Measurements from ENCODE around the gene PTPN20.

PTPN20 gene

DNA sequence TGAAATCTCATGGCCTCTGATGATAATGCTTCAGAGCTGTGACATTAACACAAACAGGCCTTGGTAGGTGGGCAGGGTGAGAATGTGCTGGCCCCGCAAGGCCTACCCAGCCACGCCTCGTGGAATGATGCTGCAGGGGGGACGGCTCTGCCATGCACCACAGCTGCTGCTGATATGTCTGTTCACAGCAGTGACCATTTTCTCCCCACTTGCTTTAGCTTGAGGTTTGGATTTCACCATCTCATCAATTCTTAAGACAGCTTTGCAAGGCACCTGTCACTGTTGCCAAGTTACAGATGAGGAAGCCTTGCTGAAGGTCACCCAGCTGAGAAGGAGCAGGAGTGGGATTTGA, 128.3 kb downstream of the PTPN20 start:
- TF ChIP-seq, protein P1, sequence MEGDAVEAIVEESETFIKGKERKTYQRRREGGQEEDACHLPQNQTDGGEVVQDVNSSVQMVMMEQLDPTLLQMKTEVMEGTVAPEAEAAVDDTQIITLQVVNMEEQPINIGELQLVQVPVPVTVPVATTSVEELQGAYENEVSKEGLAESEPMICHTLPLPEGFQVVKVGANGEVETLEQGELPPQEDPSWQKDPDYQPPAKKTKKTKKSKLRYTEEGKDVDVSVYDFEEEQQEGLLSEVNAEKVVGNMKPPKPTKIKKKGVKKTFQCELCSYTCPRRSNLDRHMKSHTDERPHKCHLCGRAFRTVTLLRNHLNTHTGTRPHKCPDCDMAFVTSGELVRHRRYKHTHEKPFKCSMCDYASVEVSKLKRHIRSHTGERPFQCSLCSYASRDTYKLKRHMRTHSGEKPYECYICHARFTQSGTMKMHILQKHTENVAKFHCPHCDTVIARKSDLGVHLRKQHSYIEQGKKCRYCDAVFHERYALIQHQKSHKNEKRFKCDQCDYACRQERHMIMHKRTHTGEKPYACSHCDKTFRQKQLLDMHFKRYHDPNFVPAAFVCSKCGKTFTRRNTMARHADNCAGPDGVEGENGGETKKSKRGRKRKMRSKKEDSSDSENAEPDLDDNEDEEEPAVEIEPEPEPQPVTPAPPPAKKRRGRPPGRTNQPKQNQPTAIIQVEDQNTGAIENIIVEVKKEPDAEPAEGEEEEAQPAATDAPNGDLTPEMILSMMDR (conservative IDR thresholded peaks at IDR 0.05; ENCODE audit: control insufficient read depth, insufficient read depth, low read depth, low read length), result no peak
- no peak for DNase-seq (ENCODE audit: low read depth)
- H3K4me3 ChIP-seq (ENCODE audit: control insufficient read depth, low read depth, low read length), result no peak overlapping the region

DNA sequence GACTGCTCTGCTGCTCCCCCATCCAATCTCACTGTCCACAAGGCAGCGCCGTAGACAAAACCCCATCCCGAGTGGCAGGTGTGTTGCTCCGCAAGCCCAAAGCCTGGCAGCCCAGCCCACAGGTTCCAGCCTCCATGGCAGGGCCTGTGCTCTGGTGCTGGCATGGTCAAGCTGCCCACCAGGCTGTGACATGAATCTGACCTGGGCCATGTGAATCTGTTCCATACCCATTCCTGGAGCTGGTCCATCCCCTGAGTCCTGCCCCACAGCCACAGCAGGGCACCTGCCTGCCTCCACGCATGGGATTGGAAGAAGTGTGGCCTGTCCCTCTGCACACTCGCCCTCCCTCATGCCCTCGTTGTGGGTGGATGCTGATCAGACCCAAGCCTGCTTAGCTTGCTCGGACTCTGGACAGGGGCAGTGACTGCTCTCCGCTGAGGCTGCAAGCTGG, 128.8 kb downstream of the PTPN20 start:
- TF ChIP-seq, protein P1 (conservative IDR thresholded peaks at IDR 0.05; ENCODE audit: control insufficient read depth, insufficient read depth, low read depth, low read length), result no peak
- no peak for DNase-seq (ENCODE audit: low read depth)
- no peak overlapping the region for H3K4me3 ChIP-seq (ENCODE audit: control insufficient read depth, low read depth, low read length)

DNA sequence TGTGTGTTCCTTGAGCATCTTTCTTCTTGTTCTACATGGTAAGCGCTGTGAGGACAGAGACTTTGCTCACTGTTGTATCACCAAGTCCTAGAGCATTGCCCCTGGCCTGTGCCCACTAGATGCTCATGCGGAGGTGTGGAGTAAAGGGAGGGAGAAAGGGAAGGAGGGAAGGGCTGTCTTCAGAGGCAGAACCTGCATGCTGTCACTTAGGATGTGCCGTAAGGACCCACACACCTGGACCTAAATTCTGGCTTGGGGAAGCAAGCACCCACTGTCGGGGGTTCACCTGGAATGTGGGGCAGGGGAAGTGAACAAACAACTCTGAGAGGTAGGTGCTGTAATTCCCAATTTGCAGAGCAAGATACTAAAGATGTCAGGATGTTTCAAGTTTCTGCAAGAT, 129.5 kb downstream of the PTPN20 start:
- no peak overlapping the region for H3K4me3 ChIP-seq (ENCODE audit: control insufficient read depth, low read depth, low read length)
- no peak for DNase-seq (ENCODE audit: low read depth)
- TF ChIP-seq, protein P1 (conservative IDR thresholded peaks at IDR 0.05; ENCODE audit: control insufficient read depth, insufficient read depth, low read depth, low read length), result no peak

DNA sequence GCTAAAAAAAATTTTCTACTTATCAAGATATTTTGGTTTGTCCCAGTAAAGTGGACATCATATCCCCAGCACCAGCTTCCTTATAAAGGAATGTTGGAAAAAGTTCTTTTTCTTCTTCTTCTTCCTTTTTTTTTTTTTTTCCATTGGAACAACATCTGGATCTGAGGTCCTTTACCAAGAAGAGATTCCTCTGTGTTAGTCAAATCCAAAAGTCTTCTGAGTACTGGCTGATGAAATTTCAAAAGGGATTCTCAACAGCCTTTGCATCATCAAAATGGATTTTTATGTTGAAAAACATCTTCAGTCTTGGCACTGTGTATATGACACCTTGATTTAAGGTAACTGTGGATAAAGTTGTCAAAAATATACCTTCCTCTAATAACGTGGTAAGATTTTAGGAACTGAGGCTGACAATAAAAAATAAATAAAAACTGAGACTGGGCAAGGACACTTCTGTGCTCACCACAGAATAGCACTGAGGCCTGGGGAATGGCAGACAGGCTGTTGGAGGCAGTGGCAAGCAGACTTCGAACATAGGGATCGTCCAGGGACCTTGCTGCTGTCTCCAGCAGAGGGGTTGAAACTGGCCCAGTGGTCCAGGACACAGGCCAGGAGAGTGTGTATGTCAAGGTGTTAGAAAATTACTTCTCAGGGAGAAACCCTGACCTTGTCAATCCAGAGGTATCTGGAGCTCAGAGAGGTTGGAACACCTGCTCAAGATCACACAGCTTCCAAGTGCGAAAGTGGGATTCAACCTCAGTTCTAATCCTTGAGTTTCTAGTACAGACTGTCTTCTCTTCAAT, 130.4 kb downstream of the PTPN20 start:
- no peak for DNase-seq (ENCODE audit: low read depth)
- no peak overlapping the region for H3K4me3 ChIP-seq (ENCODE audit: control insufficient read depth, low read depth, low read length)
- TF ChIP-seq, protein P1 (conservative IDR thresholded peaks at IDR 0.05; ENCODE audit: control insufficient read depth, insufficient read depth, low read depth, low read length), result no peak

DNA sequence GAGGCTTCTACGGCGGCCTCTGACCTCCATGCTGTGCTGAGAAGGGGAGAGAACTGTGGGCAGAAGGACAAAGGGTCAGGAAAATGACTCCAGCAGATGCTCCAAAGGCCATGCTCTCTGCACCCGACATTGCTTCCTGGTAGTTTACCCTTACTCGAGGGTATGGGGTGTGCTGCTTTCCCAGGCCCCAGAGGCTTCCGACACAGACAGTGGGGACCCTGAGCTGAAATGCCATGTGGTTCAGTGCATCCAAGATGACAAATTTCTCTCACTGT, 130.9 kb downstream of the PTPN20 start:
- DNase-seq (ENCODE audit: low read depth), result no peak
- TF ChIP-seq, protein P1 (conservative IDR thresholded peaks at IDR 0.05; ENCODE audit: control insufficient read depth, insufficient read depth, low read depth, low read length), result no peak
- no peak overlapping the region for H3K4me3 ChIP-seq (ENCODE audit: control insufficient read depth, low read depth, low read length)

DNA sequence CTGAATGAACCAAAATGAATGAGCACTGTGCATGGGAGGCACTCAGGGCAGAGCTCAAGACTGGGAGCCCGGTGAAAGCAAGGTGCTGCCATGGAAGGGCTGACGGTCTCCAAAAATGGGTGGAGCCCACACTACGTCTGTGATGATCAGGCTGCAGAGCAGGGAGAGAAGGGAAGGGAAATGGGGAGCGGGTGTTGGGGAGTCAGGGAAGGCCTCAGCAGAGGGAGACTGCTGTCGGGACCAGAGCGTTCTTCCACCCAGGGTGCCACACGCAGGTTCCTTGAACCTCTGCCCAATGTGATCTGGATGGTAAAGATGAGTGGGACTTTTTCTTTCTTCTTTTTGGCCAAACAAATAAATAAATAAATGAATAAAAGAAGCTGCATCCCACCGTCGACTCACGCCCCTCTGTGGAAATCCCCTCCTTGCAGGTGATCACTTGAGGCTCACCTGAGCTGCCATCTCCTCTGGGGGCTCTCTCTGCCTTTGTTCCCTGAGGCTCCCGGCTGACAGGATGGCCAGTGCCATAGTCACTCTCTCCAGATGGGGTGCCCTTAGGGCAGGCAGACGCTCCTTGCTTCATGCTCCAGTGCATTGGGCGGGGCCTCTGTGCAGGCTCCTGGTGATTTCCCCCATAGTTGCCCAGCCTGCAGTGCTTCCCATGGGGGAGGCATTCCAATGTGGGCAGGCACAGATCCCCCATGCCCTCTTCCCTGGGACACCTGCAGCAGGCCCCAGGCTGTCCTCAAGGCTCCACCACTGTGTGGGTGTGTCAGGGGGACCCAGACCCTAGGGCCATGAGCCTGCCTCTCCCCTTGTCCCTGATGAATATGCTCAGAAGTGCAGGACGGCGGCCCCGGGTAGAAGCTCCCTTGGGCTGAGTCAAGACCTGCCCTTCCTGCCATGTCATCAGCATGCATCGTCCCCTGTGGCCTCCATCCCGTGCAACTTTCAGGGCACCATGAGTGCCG, 131.8 kb downstream of the PTPN20 start:
- TF ChIP-seq, protein P1 (conservative IDR thresholded peaks at IDR 0.05; ENCODE audit: control insufficient read depth, insufficient read depth, low read depth, low read length), result no peak
- DNase-seq (ENCODE audit: low read depth), result no peak
- H3K4me3 ChIP-seq (ENCODE audit: control insufficient read depth, low read depth, low read length), result no peak overlapping the region

Data from fibroblast of mammary gland (primary cell).